HG02798 (cell line): ENCODE measurements around the gene RESP18.
"Not testable (repeated sequence)": the region's sequence is repeated elsewhere in the genome, so short reads cannot be mapped to it uniquely, and the experiment has no call there.

Experiments used
- ATAC-seq: cut with Tn5 transposase; IDR thresholded peaks from one replicate; pipeline ENCODE4 v1.9.1; 2021; ENCODE audit warnings: mild to moderate bottlenecking; ENCODE audit not compliant: unreplicated experiment, poor library complexity

Gene RESP18

DNA sequence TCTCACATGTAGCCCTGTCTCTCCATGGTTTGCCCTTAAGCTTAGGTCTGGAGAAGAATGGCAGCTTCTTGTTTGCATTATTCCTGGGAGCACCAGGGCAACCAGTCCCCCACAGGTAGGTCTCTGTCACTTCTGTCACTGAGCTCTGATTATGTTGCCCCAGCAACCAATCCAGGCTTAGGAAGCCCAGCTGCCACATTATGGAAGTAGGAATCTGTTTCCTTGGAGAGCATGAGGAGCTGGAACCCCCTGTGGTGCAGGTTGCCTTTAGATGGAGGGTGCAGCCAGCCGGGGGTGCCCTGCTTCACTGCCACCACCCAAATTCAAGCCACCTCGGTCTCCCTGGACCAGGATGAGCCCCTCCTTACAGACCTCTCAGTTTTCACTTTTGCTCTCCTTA lies 4.8 kb downstream of the RESP18 start:
- no peak for ATAC-seq

DNA sequence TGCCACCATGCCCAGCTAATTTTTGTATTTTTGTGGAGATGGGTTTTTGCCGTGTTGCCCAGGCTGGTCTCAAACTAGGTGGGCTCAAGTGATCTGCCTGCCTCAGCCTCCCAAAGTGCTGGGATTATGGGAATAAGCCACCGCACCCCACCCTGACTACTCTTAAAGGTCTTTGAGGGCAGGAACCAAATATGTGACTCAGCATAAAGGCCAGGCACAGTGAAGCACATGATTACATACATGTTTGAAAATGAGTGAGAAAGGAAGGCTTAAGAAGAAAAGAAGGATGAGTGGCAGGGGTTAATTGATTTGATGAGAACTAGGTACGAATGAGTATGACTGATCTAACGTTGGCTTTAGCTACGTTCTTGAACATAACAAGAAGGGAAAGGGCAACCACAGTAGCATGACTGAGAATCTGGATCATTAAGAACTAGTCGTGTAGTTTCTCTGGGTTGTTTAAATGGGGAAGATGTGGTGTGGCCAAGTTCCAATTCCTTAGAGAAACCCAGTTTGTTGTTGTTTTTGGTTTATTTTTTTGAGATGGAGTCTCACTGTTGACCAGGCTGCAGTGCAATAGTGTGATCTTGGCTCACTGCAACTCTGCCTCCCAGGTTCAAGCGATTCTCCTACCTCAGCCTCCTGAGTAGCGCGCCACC lies 6.8 kb downstream of the RESP18 start:
- ATAC-seq, result no peak

DNA sequence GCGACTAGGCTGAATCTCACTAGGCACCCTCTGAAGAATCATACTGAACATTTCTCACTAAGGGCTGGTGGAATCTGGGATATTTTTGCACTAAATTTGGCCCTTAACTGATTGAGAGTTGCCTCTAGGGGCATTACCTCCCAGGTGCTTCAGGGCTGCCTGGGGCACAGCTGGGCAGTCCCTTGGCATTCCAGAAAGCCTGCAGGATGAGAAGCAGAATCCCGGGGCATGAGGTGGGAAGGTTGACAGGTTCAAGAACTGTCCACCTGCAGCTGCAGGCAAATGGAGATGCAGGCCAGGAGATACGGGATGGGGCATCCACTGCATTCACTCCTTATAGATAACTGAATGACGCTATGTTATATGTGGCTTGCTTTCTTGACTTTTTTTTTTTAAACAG lies 7.4 kb downstream of the RESP18 start:
- no peak for ATAC-seq

DNA sequence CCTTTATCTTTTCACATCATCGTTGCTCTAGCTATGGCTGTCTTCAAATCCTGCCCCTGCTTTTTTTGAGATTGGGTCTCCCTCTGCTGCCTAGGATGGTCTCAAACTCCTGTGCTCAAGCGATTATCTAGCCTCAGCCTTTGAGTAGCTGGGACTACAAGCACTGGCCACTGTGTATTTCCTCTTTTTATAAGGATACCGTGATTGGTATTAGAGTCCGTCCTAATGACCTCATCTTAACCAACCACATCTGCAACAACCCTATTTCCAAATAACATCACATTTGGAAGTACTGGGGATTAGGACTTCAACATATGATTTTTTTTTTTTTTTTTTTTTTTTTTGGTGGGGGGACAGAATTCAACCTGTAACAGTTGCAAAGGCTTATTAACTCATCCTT lies 9.1 kb downstream of the RESP18 start:
- no peak for ATAC-seq

DNA sequence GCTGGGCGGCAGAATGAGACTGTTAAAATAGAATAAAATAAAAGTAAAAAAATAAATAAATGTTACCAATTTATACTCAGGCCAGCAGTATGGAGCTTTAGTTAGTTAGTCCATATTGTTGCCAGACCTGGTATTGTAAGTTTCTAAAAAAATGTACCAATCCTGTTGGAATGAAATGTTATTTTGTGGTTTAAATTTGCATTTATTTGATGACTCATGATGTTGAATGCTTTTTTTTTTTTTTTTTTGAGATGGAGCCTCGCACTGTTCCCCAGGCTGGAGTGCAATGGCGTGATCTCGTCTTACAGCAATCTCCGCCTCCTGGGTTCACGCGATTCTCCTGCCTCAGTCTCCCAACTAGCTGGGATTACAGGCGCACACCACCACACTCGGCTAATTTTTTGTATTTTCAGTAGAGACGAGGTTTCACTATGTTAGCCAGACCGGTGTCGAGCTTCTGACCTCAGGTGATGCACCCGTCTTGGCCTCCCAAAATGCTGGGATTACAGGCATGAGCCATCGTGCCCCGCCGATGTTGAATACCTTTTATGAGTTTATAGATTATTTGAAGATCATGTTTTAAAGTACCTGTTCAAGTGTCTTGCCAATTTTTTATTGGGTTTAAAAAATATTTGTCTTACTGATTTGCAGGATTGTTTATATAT lies 17.6 kb downstream of the RESP18 start:
- no peak for ATAC-seq

DNA sequence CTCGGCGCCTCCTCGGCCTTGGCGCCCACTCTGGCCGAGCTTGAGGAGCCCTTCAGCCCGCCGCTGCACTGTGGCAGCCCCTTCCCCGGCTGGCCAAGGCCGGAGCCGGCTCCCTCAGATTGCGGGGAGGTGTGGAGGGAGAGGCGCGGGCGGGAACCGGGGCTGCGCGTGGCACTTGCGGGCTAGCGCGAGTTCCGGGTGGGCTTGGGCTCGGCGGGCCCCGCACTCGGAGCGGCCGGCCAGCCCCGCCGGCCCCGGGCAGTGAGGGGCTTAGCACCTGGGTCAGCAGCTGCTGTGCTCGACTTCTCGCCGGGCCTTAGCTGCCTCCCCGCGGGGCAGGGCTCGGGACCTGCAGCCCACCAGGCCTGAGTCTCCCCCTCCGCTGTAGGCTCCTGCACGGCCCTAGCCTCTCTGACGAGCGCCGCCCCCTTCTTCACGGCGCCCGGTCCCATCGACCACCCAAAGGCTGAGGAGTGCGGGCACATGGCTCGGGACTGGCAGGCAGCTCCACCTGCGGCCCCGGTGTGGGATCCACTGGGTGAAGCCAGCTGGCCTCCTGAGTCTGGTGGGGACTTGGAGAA lies 19.8 kb downstream of the RESP18 start:
- not testable (repeated sequence) for ATAC-seq

DNA sequence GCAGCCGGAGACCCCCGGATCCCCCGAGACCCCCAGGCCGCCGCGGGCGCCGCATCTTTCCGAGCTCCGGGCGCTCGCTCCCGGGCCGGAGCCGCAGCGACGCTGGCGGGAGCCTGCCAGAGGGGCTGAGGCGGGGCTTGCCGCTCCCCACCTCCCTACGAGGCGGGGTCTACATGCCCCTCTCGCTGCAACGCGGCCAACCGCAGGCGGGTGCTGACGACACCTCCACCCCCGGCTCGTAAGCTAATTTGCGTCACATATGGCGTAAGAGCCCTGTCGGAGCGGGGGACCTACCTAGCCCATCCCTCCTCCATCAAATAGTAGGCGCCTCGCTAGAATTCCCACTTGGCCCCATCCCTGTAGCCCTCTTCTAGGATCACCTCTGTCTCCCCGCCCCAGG lies 23.3 kb downstream of the RESP18 start, which contains the start of gene PTPRN:
PTPRN (minus strand) TSS at position 124 of the 400 bp plus-strand sequence; CDS start at position 55, 69 bp downstream.
- ATAC-seq, result no peak

DNA sequence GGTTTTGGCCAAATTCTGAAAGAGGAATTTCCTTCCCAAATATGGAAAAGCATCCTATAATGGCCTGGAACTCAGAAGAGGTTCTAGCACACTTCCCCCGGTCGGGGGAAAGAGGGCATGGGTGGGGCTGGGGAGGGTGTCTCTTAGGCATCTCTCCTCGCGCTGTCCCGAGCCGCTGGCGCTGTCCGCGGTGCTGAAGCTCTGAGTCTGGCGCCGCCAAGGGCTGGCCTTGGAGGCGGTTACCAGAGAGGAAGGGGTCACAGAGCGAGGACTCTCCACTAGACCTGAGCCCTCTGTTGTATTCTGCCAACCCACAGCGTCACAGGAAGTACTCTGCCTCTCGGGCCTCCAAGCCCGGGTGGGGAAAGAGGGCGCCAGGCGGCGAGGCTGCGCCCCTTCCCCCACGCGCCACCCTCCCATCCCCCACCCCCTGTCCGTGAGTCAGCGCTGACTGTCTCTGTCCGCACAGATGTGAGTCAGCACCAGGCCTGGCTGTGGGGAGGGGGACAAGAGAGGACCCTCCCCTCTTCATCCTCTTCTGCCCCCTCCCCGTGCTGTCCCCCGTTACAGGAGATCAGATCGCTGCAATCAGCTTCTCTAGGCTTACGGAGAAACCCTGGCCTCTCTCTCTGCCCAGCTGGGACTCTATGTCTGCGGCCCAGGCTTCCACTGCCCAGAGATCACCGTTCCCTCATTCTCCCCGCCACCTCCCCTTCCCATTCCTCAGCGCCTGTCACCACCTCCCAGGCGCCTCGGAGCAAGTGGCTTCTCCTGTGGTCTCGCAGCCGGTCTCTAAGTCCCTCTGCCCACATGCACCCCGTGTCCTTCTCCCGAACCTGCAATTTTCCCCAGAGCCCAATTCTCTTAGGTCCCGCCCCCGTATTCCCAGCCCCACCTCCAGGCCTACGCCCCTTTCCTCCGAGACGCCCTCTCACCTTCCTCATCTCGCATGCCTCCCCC lies 24.1 kb downstream of the RESP18 start:
- ATAC-seq, result peak; percentile 34

DNA sequence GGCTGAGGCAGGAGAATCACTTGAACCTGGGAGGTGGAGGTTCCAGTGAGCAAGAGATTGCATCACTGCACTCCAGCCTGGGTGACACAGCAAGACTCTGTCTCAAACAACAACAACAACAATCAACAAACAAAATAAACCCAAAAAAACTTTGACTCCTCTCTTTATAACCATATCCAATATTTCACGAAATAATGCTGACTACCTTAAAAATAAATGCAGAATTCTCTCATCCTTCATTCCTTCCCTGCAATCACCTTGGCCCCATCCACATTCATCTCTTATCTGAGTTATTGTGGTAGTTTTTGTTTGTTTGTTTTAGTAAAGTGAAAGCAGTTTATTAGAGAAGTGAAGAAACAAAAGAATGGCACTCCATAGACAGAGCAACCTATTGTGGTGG lies 26.5 kb downstream of the RESP18 start:
- no peak for ATAC-seq

DNA sequence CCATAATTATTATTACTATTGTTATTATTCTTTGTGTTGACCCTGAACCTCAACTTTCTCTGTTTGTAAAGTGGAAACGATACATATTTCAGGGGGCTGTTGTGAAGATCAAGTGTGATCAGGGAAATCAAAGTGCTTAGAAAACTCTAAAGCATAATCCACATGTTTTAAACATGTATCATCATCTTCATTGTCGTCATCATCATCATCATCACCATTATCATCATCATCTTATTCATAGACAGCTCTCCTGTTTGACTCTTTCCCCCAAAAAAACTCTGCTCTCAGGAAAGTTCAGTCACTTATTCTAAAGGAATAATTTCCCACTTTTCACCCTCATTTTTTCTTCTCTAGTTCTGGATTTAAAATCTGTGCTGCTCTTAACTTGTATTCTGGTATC lies 28.3 kb downstream of the RESP18 start:
- ATAC-seq, result no peak

DNA sequence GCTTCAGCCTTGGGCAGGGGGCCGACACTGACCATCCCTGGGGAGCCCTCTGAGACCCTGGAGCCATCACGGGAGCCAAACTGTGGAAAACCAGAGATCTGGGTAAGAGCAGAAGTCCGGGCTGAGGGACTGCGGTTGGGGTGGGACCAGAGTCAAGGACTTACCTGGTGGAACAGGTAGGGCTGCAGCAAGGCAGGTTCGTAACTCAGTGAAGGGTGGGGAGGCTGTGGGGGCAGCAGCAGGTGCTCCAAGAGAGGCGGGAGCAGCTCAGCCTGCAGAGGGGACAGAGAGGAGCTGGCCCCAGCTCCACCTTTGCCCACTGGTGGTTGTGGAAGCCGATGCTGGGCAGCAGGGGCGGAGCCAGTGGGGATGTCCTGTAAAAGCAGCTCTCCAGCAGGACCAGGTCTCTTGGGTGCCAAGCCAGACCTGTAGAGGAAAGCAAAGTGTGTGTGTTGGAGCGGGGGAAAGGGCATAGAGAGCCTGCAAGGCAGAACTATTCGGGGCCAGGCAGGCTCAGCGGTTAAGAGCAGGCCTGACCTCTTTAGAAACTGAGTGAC lies 30.1 kb downstream of the RESP18 start:
- ATAC-seq, result no peak

DNA sequence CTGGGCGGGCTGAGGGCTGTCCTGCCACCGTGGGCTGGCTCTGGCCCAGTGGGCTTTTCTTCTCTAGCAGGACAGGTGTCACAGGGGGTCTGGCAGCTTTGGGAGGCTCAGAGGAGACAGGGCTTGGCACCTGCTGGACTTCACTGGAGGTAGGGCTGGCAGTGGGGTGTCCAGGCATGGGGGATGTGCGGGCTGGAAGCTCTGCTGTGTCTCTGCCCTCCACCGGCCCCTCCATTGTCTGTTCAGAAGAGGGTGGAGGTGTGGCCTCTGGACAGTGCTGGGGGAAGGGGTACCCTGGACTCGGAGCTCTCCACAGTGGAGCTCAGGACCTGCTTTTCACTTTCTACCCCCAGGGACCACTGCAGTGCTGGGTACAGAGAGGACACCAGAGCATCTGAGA lies 32.5 kb downstream of the RESP18 start:
- no peak for ATAC-seq

DNA sequence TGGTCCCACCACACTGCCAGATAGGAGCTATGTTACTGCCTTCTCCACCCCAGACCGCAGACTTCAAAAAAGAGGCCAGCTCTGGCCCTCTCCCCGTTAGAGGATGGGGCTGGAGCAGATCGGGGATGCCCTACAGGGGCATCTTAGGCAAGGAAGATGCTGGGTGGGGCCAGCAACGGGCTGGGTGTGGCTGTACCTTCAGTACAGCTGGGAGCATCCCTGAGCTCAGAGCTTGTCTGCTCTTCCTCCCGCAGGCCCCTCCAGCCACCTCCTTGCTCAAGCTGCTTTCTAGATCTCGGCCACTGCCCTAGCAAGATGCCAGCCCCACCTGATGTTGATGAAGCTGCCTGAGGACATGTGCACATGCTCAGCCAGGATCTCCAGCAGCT lies 33.2 kb downstream of the RESP18 start:
- ATAC-seq, result no peak

DNA sequence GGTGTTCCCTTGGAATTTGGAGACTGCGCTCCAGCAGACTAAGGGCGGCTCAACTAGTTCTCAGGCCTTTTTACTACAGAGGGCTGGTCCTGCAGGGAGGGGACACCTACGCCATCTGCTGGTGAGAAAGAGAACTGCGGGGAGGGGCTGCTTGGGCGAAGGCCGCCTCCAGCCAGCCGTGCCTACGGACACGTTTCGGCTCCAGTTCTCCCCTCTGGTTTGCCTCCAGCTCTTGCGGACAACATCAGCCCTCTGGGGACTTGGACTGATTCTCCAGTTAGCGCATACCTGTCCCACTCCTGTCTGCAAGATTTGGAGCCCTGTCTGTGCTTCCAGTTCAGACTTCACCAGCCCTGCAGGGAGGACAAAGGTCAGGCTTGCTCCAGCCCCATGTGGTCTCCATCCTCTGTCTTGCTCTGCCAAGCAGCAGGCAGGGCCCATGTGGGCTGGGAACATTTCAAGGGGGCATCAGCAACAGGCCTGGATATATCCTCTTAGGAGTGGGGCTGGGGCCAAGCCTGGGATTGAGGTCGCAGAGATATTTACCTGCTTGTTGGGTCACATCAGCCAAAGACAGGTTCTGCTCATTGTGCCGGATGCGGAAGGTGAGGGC lies 33.7 kb downstream of the RESP18 start:
- ATAC-seq, result peak; percentile 54

DNA sequence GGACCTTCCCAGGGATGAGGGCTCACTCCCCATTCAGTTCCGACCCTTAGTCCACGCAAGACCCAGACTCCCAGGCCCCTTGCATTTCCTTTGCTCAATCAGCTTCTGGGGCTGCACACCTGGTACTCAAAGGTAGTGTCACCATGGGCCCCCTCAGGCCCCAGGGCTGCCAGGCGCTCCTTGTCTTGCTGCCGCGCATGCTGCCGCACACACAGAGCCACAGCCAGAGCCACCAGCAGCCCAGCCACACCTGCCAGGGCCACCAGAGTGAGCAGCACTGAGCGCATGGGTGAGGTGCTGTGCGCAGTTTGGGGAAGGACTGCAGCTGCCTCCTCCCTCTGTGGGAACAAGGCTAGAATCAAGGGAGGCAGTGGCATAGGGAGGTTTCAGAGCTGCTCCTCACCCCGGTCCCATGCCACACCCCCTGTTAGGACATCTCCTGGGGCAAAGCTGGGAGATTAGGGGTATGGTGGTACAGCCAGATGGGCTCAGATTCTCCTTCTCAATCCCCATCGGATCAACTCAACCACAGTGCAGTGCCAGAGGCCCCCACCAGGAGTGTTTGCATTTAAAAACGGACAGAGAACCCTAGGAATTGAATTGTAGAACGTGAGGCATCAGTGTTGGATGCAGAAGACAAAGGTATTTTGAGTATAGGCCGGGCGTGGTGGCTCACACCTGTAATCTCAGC lies 34.6 kb downstream of the RESP18 start:
- ATAC-seq, result no peak

DNA sequence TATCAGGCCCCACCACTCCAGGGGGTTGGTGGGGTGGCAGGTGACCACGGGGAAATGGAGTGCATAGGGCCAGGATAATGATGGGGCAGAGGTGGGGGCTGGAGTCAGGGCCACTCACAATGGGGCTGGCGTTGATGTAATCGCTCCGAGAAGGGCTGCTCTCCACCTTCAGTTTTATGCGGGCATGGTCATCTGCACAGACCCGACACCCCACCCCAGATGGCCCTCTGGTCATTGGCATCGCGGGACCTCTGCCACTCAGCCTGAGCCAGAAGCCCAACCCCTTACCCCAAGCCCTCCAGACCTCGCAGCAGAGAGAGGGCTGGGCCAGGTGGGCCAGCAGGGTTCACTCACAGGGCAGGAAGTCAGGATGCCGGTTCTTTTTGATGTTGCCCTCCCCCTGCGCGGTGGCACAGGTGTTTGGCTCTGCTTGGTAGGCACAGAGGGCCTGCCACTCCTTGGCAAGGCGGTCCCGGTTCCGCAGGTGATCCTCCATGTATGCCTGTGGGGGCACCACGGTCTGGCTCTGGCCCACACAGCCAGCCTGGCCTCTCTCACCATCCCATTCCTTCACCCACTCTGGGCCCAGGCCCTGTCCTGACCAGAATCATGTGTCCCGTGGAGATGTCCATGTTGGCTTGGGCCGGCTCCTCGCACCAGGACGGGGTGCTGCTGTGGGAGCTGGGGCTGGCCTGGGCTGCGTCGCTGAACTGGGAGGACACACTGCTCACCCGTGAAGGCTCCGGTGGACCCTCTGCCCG lies 35.7 kb downstream of the RESP18 start:
- no peak for ATAC-seq

DNA sequence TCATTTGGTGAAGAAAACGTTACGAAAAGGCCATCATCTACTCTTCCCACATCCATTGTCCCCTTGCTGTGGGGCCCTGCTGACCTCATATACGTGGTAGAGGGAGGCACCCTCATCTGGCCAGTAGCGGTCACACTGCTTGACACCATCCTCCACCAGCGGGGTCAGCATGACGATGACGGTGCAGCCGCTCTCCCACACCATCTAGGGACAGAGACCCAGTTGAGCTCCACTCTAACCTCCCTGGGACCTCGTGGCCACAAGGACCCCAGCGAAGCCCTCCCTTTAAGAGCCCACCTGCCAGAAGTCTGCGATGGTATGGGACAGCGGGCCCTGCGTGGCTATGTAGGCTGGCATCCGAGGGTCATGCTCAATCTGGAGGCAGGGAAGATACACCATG lies 36.4 kb downstream of the RESP18 start:
- no peak for ATAC-seq
